HG03558 (cell line): Measurements from ENCODE around the gene SMCO2.
"Not testable (repeated sequence)": the region's sequence is repeated elsewhere in the genome, so short reads cannot be mapped to it uniquely, and the experiment has no call there.

Source experiments
- ATAC-seq: cut with Tn5 transposase; IDR thresholded peaks from one replicate; pipeline ENCODE4 v1.9.1; 2021; ENCODE audit warnings: moderate number of reproducible peaks; ENCODE audit not compliant: unreplicated experiment; ENCODE audit errors: extremely low read depth

Gene SMCO2

DNA sequence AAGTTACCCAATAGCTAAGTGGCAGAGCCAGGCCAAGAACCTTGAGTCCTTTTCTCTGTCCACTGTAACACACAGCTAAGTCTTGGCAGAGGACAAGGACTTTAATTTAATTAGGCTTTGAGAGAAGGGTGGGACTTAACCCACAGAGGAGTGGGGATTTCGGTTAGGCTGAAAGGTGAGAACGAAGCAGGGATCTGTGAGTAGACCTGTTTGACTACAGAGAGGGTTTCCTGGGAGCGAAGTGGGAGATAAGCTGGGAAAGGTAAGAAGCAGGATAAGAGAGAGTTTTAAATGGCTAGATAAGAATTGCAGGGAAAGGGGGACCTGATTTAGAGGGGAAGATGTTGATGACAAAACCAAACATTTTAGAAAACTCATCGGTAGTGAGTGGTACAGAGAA lies 75.4 kb downstream of the SMCO2 start:
- no peak for ATAC-seq

DNA sequence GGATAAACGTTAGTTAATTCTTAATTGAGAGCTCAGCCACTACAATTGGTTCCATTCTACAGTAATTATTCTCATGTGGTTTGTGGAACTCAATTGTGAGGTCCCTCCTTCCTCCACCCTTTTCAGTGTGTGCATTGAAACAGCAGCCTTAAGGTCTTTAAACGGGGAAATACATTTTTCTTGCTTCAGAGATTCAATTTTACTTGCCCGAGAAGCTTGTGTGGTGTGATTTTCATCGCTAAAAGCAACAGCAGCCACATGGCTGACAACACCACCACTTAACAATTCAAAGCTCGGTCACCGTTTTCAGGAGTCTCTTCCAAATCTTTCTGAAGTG lies 76.7 kb downstream of the SMCO2 start:
- no peak for ATAC-seq

DNA sequence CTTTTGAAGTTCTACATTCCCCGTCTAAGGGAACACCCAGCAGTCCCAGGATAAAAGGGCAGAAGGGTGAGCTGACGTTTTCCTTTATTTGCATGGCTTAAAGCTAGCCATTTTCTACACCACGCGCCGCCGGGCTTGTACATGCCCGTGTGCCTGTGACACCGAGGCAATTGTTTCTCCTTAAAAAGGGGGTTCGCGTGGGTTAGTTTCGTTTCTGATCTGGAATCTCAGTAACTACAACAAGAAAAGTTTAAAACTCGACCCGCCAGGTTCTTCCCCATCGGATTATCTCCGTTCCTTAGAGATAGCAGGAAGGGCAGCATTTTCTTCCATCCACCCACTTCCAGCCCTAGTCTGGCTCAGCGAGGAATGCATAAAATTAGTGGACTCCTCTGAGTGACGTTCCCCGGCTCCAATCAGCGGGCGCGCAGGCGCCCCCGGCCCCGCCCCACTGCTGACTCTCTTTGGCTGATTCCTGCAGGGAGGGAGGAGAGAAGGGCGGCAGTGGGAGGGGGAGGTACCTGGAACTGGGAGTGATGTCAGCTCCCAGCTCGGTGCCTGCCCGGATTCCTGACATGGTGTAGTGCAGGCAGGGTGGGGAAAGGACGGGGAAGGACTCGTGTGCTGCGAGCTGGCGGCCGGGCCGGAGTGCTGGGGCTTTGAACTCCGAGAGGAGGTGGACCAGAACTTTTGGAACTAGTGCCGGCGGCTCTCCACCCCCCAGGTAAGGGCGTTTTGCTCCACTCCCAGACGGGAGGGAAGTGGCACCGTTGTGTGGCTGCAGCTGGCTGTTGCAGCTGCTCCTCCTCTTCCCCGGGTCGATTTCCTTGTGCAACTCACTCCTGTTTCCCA lies 77.3 kb downstream of the SMCO2 start, which contains the start of gene PPFIBP1:
TSS of gene PPFIBP1 (plus strand) at position 565 of the 852 bp plus-strand sequence. CDS start 109,191 bp downstream, outside the sequence.
- ATAC-seq, result peak; percentile 86

DNA sequence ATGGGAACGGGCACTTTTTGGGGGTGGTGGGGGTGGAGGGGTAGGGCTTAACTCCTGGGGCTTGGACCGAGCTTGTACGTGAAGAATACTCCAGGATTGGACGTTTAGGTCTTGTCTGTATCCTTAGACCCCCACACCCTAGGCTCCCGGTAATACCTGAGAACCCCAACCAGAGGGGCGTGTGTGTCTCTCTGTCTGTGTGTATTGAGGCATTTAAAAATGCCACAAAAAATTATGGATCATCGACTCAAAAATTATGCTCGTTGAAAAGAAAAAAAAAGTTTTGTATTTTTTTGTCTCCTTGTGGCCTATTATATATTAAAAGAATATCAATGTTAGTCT lies 77.9 kb downstream of the SMCO2 start:
- no peak for ATAC-seq

DNA sequence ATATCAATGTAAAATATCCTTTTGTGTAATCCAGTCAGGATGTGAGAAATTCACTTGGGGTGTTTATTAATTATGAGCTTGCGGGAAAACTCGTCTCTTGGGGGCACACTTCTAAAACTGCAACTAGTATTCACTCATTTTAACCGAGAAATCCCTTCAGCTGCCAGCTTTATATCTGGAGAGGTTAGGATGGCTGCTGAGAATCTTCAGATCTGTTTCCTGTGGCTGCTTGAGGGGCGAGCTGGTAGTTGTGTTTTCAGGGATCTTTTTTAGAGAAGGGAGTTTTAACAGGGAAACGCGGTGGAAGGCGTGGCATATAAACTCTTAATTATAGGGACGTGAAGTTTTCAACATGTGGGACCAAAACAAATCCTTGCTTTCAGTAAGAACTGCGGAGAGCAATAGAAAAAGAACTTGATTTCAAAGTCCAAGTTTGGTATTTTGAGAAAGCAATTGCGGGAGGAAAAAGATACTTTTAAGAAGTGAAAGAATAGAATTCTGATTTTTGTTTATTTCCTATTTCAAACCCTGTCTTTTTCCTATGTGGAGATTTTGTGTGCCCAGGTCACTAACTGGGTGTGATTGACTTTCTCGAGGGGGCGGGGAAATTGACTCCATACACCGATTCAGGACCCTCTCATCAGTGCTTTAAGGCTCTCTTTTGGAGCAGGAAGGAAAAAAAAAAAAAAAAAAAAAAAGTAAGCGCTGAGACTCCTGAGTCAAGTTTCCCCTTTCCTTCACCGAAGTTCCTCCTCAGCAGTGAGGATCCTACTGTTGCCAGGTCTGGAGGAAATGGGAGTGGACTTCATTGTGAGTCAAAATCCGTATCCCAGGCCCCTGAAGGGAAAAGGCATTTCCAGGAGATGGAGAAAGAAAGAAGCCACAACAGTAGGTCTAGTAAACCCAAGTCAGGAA lies 78.6 kb downstream of the SMCO2 start:
- no peak for ATAC-seq

DNA sequence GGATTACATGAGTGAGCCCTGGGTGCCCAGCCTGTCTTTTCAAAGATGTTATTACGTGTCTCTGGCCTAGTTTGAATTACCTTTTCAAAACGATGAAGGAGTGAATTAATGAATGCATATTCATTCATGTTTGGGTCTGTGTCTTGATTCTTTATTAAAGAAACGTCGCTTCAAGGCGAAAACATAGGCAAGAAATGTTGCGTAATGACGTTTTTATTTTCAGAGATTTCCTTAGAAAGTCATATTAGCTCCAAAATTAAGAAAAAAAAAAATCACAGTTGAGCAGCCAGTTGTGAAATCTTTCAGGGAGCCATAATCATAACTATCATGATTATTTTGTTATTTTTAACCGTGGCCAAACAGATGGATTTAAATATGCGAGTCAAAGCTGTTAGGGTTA lies 81.0 kb downstream of the SMCO2 start:
- no peak for ATAC-seq

DNA sequence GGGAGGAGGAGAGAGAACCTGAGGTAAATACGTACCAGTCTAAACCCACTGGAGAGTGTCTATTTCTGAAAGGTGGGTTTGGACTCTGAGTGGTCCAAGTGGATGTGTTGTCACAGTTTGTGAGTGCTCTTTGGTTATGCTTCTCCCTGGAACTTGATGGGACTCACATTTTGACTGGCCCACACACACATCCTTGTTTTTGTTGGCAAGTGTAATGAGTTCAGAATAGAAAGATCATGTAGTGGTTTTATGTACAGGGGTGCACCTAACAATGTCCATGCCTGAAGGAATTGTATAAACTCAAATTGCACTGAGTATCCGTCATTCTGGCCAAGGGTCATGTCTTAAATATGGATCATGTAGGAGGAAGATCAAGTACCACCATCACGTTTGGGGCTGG lies 82.3 kb downstream of the SMCO2 start:
- ATAC-seq, result no peak

DNA sequence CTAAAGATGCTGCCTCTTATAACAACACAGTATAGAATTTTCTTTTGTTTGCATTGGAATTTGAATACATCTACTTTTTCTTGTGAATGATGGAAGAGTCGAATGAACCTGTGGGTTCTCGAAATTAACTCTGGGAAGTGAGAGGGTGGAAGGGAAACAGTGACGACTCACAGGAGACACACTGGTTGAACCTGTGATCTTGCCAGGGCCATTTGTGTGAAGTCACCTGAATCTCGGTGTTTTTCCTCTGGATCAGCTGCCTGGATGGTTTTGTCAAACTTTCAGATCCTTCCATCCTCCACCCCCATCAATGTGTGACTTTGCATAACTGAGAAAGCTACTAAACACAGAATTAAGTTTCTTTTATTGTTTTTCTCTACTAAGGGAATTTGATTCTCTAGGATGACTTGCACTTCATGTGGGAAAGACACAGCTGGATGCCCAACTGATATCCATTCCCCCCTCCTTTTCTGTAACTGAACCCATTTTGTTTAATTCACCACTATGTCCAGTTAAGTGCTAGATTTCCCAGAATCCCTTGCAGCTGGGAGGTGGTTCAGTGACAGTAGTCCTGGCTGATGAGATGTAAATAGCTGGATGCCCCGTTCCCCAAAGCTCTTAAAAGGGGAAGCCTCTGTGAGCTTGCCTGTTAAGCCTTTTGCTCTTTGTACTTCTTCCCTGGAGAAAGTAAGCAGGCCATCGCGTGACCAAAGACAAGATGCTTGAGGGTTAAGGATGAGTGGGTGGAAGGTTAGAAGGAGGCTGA lies 83.8 kb downstream of the SMCO2 start:
- ATAC-seq, result no peak

DNA sequence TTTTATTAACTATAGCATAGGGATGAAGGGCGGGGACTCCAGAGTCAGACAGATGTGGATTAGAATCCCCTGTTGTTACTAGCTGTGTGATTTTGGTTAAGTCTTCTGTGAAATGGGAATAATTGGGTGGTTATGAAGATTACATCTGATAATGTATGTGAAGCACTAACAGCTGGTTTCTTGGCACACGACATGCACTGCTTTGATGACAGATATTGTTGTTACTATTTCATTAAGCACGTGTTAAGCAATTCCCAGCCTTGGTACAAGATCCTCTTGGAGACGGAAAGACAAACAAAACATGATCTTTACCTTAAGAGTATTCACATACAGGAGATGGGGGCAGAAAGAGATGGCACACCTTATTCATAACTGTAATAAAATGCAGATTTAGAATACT lies 85.4 kb downstream of the SMCO2 start:
- ATAC-seq, result no peak

DNA sequence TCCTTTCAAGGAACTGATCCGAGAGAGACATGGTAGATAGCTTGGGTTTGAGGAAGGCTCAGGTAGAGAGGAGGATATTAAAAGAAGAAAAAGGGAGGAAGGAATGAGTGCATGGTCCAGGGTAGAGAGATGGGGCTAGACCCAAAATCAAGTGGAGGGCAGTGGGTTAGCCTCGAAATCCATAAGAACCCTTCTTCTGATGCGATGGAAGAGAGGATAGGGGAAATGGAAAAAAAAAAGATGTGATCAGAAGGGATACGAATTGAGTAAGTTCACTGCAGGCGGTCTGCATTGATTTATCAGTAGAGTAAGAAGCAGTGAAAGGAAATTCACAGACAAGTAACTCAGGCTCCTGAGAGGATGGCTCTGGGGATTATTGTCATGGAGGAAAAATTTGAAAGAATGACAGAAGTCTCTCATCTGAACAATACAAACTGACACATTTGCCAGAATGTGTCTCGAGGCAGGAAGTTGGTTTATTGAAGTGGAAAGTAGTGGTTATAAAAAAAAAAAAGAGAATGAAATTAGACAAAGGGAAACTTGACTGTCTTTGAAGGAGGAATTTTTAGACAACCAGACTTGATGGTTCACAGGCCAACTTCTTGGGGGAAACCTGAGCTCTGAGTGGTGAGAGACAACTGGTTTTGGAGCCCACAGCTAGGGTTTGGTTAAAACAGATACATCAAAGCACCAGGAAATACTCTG lies 87.7 kb downstream of the SMCO2 start:
- ATAC-seq, result no peak

DNA sequence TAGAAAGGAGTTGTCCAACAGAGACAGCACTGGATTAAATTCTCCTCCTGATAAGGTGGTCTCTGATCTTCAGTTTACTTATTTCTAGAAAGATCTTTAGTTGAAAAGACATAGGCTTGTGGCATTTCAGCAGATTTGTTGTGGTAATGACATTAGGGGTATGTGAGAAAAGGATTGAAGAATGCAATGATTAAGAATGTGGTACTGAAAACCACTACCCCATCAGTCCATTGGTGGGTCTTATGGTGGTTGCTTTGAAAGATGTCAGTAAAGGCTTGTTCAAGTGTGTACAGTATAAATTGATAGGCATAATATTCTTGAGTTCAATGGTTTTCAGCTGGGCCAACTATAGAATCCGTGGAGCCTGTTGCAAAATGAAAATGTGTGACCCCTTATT lies 88.2 kb downstream of the SMCO2 start:
- ATAC-seq, result no peak

DNA sequence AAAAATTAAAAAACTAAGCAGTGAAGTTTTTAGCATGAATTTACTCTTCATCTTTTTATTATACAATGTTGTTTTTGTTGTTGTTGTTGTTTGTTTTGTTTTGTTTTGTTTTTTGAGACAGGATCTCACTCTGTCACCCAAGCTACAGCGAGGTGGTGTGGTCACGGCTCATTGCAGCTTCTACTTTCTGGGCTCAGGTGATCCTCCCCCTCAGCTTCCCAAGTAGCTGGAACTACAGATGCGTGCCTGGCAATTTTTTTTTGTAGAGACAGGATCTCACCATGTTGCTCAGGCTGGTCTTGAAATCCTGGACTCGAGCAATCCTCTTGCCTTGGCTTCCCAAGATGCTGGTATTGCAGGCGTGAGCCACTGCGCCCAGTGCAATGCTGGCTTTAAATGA lies 88.8 kb downstream of the SMCO2 start:
- no peak for ATAC-seq

DNA sequence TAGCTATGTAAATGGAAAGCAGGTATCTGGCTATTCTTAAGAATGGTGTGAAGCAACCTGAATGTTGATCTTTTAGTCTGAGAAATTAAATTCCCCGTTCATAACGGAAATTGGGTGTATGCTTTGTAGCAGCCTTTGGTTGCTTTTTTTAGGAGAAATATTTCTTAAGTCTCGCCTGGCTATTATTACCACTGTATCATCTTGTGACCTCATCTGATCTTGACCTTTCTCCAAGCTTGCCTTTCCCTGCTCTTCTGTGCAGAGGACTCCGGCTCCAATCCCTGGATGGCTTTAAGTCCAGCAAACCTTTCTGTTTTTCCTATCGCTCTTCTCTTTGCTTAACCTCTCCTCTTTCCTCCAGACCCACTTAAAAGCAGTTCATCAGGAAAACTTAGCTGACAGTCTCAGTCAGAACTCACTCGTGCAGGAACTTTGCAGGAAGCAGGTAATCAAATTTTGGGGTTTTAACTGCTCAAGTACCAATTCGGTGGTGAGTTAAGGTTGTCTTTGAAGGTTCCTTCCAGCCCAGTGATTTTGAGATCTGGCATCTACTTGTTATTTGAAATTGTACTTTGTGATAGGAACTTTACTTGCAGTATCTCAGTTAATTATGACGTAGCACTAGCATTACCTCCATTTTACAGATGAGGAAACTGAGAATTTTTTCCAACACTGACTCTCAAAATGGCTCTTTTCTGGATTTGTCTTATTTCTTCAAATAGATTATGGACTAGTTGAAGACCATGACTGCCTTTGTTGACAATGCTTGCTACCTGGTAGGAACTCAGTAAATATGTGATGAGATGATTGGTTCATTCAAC lies 91.5 kb downstream of the SMCO2 start:
- no peak for ATAC-seq

DNA sequence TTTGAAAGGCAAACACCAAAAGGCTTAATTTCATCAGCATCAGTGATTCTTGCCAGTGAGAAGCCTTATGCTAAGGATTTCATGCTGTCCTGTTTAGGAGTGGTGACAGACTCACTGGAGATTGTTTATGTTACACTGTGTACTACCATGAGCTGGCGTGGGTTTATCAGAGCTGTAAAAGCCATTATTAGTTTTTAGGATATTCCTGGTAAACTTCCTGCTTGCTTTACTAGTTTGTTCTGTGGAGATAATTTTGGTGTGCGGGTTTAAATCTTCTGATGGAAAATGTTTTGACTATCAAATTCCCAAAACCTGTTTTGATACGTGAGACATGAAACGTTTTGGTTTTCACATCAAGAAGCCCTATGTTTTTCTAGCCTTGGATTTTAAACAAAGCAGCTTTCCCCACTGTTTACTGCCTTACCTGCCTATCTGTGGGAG lies 92.7 kb downstream of the SMCO2 start:
- no peak for ATAC-seq

DNA sequence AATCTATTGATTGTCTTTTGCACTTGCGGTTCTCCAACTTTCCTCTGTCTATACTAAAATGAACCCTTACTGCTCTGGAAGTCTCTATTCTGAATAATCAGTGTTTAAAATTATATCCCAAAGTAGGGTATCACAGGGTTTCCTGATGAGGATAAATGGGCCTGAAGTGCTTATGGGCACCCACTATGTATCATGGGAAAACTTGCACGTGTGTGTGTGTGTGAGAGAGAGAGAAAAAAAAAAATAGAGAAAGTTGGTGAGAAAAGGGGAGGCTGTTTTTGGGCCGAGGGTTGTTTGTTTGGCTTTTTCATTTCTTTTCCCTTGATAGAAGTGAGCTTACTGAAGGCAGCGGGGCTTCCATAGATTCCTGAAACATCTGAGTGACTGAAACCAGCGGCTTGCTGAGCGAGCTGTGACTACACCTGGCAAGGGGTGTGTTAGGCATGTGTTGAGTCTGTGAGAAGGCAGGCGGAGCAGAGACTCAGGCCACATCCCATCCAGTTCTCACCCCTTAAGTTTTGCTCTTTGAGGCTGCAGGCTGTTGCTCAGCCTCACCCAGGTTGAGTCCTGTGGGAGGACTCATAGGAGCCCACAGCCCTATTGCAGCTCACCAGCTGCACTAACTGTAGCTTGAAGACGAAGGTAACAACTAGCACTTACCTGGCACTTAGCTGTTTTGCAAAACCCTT lies 94.6 kb downstream of the SMCO2 start:
- no peak for ATAC-seq

DNA sequence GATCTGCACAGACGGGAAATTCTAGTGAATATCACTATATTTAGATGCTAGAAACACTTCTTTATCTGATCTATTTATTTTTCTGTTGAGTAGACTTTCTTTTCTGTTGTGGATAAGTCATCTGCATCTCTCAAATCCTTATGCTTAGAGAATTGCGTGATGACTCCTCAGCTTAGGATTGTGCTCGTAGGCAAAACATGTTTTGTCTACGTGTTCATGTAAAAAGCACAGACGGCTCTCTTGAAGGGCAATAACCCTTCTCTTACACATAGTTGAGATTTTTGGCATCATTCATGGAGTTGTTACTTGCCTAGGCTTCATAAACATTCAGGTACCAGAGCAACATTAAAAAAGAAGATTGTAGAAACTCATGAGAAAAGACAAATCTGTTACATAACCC lies 96.1 kb downstream of the SMCO2 start:
- ATAC-seq, result no peak

DNA sequence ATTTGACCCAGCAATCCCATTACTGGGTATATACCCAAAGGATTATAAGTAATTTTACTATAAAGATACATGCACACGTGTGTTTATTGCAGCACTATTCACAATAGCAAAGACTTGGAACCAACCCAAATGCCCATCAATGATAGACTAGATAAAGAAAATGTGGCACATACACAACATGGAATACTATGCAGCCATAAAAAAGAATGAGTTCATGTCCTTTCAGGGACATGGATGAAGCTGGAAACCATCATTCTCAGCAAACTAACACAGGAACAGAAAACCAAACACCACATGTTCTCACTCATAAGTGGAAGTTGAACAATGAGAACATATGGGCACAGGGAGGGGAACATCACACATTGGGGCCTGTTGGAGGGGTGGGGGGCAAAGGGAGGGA lies 98.3 kb downstream of the SMCO2 start:
- ATAC-seq, result not testable (repeated sequence)

DNA sequence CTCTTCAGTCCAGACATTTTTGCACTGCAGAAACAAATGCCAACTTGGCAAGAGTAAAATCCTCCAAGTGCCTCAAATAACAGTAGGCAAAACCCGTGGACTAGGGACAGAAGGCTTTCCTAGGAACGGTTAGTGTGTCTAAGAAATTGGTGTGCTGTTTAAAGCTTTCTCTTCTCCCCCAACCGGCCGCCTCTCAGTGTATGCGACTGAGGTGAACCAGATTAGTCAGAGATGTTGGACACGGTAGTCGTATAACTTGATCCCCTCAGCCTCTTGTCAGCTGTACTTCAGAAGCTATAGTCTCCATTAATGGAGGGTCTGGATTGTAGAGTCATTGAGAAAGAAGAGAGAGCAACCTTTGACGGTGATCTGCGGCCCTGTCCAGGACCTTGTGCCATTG lies 99.1 kb downstream of the SMCO2 start:
- ATAC-seq, result no peak

DNA sequence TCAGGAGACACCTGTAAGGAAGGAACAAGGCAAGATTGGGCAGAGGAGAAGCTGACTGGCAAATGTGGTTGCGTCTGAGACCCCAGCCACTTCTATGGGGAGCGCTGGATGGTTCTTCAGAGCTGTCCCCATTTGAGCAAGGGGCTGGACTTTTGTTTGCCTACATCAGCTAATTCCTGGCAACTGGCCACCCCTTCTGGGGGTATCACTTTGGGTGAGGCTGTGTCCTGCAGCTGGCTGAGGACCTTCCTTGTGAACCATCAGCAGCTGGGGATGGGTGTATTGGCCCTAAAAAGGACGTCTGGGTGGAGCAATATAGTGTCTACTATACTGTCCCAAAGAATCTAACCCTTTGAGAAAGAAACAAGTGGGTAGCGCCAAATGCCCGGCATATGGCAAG lies 101.1 kb downstream of the SMCO2 start:
- no peak for ATAC-seq
